Endodermal cell (in vitro differentiated cells): ENCODE data around the gene BBX. TPM values are rescaled to one million over a fixed set of nuclear protein-coding genes. Genes with fewer than 3 reads are reported as not detected.

Experiments
- DNase-seq: peaks from one replicate; pipeline ENCODE4 v3.0.0-alpha.2; 2017
- H3K27ac ChIP-seq: 2 replicates; pipeline ENCODE4 v1.5.1; 2013; ENCODE audit warnings: mild to moderate bottlenecking, low read depth, low read length, moderate library complexity
- H3K27me3 ChIP-seq: 2 replicates; pipeline ENCODE4 v1.6.1; 2013; ENCODE audit warnings: mild to moderate bottlenecking, low read length, moderate library complexity; ENCODE audit not compliant: insufficient read depth, control insufficient read depth, poor library complexity, severe bottlenecking
- H3K36me3 ChIP-seq: 2 replicates; pipeline ENCODE4 v1.7.0; 2013; ENCODE audit warnings: mild to moderate bottlenecking, low read length, moderate library complexity; ENCODE audit not compliant: control insufficient read depth, insufficient read depth
- H3K4me1 ChIP-seq: one replicate; pipeline ENCODE4 v1.7.0; 2013; ENCODE audit warnings: low read length; ENCODE audit not compliant: control insufficient read depth, insufficient read depth
- H3K4me3 ChIP-seq: 2 replicates; pipeline ENCODE4 v1.5.1; 2013; ENCODE audit warnings: mild to moderate bottlenecking, low read length, moderate library complexity
- H3K9ac ChIP-seq: 2 replicates; pipeline ENCODE4 v1.6.1; 2013; ENCODE audit warnings: mild to moderate bottlenecking, low read length, moderate library complexity; ENCODE audit not compliant: poor library complexity, severe bottlenecking; ENCODE audit errors: extremely low read depth
- H3K9me3 ChIP-seq: 2 replicates; pipeline ENCODE4 v1.6.1; 2013; ENCODE audit warnings: mild to moderate bottlenecking, low read length, moderate library complexity; ENCODE audit not compliant: control insufficient read depth
- H3K27ac Mint-ChIP-seq: 2 replicates; pipeline ENCODE4 v1.8.0; 2020; ENCODE audit warnings: mixed read lengths
- H3K27me3 Mint-ChIP-seq: 2 replicates; pipeline ENCODE4 v1.8.0; 2021; ENCODE audit warnings: mild to moderate bottlenecking, mixed read lengths; ENCODE audit not compliant: insufficient read depth
- H3K36me3 Mint-ChIP-seq: 2 replicates; pipeline ENCODE4 v1.8.0; 2020; ENCODE audit warnings: low read depth, mixed read lengths
- H3K4me1 Mint-ChIP-seq: 2 replicates; pipeline ENCODE4 v1.8.0; 2020; ENCODE audit warnings: mixed read lengths
- H3K4me3 Mint-ChIP-seq: 2 replicates; pipeline ENCODE4 v1.8.0; 2020; ENCODE audit warnings: mild to moderate bottlenecking, moderate library complexity, mixed read lengths
- H3K9me3 Mint-ChIP-seq: 2 replicates; pipeline ENCODE4 v1.8.0; 2020; ENCODE audit warnings: mild to moderate bottlenecking, mixed read lengths
- WGBS, 2 experiments: methylation state at CpG; one replicate each; pipeline versions ENCODE4 v1.1.5 to v1.1.7; 2013; ENCODE audit warnings: missing lambda C conversion rate in 2 of 2, mixed read lengths in 1 of 2; ENCODE audit not compliant: insufficient coverage in 1 of 2, insufficient read length in 1 of 2; 5-methylcytosine and 5-hydroxymethylcytosine counted together
- total RNA-seq, 2 donors: library from RNA; stranded (reverse); fragmentation: NEBNext Ultra II Directional in 1 of 2; extraction: Animal tissue kit (Norgen Biotek cat#: 25700) in 1 of 2; gene quantifications; 2 replicates in 1 of 2; 3 replicates in 1 of 2; pipeline ENCODE4 v1.2.1, GENCODE V29; 2021
- TF ChIP-seq, protein P1 (sequence below): fragments of 200-600 bp; sonication (generic); conservative IDR thresholded peaks from 2 replicates; pipeline ENCODE4 v1.5.0; 2021; ENCODE audit warnings: antibody characterized with exemption, mild to moderate bottlenecking

The BBX gene
- total RNA-seq, 2 donors from 2014 or later: 34.2 to 41.2 TPM

DNA sequence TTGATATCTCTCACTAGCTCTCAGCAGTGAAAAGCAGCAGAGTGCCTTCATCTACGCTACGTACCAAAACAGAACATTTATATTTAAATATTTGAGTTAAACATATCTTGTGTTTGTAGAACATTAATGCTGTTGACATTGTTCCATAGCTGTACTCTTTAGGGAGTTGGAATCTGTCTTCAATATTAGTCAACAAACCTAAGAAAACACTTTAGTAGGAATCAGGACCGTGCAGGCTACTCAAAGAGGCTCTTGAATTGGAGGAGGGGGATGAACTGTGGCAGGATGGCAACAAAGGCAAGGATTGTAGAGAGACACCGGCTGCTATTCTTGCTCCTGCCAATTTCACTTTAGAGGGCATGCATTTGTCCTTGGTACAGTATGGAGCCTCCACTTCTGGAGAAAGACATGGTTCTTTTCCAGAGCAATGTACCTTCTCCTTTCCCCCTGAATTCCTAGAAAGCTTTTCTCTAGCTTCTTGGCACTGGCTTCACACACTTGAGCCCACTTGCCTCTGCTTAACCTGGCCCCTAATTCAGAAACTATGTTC lies 302.1 kb downstream of the BBX start:
- Mint-ChIP-seq H3K4me3 (no peak overlapping the region), H3K27ac (no peak overlapping the region), H3K36me3 (no peaks in the 10 kb centered on the region), H3K27me3 (no peaks in the 10 kb centered on the region), H3K4me1 (peaks cover 4% of the 10 kb centered on the region), H3K9me3 (no peaks in the 10 kb centered on the region)
- Histone ChIP-seq H3K36me3 (no peaks in the 10 kb centered on the region), H3K9ac (no peak overlapping the region), H3K27ac (peak overlapping the region; percentile 63), H3K4me3 (no peak overlapping the region), H3K9me3 (no peaks in the 10 kb centered on the region), H3K27me3 (no peaks in the 10 kb centered on the region), H3K4me1 (no peaks in the 10 kb centered on the region)
- TF ChIP-seq, protein P1, sequence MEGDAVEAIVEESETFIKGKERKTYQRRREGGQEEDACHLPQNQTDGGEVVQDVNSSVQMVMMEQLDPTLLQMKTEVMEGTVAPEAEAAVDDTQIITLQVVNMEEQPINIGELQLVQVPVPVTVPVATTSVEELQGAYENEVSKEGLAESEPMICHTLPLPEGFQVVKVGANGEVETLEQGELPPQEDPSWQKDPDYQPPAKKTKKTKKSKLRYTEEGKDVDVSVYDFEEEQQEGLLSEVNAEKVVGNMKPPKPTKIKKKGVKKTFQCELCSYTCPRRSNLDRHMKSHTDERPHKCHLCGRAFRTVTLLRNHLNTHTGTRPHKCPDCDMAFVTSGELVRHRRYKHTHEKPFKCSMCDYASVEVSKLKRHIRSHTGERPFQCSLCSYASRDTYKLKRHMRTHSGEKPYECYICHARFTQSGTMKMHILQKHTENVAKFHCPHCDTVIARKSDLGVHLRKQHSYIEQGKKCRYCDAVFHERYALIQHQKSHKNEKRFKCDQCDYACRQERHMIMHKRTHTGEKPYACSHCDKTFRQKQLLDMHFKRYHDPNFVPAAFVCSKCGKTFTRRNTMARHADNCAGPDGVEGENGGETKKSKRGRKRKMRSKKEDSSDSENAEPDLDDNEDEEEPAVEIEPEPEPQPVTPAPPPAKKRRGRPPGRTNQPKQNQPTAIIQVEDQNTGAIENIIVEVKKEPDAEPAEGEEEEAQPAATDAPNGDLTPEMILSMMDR: no peak
- no peak for DNase-seq
- WGBS, 2 experiments: 67 to 90% methylated on average over 1 to 2 of the region's 4 CpGs

DNA sequence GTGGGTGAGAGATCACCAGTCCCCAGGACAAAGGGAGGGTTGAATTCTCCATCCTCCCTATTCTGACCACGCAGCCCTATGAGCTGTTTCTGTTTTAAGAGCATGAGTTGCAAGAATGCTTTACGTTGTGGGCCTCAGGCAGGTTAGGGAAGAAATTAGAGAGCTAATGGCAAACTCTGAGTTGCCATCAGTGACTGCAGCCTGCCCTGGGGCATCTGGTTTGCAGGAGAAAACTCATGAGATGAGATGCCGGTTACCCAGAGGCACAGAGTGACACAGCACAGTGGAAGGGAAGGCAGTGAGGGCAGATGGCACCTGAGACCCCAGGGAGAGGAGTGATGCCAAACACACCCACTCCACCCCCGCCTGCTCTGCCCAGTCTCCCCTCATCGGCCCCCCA lies 302.8 kb downstream of the BBX start:
- no peaks in the 10 kb centered on the region for H3K27me3 ChIP-seq
- H3K27ac ChIP-seq: peak overlapping the region; percentile 69
- Mint-ChIP-seq H3K27me3 (no peaks in the 10 kb centered on the region), H3K36me3 (no peaks in the 10 kb centered on the region), H3K27ac (no peak overlapping the region), H3K4me1 (peaks cover 4% of the 10 kb centered on the region), H3K4me3 (no peak overlapping the region), H3K9me3 (no peaks in the 10 kb centered on the region)
- no peak for DNase-seq
- H3K9ac ChIP-seq: no peak overlapping the region
- TF ChIP-seq, protein P1: no peak
- no peaks in the 10 kb centered on the region for H3K4me1 ChIP-seq
- no peaks in the 10 kb centered on the region for H3K9me3 ChIP-seq
- no peaks in the 10 kb centered on the region for H3K36me3 ChIP-seq
- H3K4me3 ChIP-seq: no peak overlapping the region
- 78 to 86% methylated on average over 2 to 5 of the region's 5 CpGs for WGBS, 2 experiments

DNA sequence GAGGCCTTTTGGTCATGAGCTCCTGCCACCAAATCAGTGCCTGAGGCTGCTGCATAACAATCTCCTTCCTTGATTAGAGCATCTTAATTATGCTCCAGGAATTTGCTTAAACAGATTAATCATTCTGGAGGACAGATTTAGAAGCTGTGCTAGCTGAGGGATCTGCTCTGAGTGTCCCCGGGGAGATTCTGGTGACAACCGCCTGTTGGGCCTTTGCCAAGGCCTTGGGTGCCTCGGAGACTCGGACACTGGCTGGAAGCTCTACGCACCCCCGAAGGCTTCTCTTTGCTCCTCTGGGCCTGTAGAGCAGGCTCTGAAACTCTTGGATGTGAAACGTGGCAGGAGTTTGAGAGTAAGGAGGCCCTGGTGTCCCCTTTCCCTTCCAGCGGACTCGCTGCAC lies 304.0 kb downstream of the BBX start:
- Histone ChIP-seq H3K36me3 (no peaks in the 10 kb centered on the region), H3K27me3 (no peaks in the 10 kb centered on the region), H3K4me1 (no peaks in the 10 kb centered on the region), H3K9me3 (no peaks in the 10 kb centered on the region), H3K4me3 (no peak overlapping the region), H3K9ac (no peak overlapping the region), H3K27ac (no peak overlapping the region)
- H3K36me3 Mint-ChIP-seq: no peaks in the 10 kb centered on the region
- H3K9me3 Mint-ChIP-seq: no peaks in the 10 kb centered on the region
- H3K27me3 Mint-ChIP-seq: no peaks in the 10 kb centered on the region
- WGBS, 2 experiments: 94 to 100% methylated on average over 4 to 9 of the region's 9 CpGs
- TF ChIP-seq, protein P1: no peak
- H3K4me3 Mint-ChIP-seq: no peak overlapping the region
- no peak for DNase-seq
- H3K4me1 Mint-ChIP-seq: peaks cover 3% of the 10 kb centered on the region
- H3K27ac Mint-ChIP-seq: no peak overlapping the region
